Measurements from ENCODE around the gene FAM3D. TPM values are rescaled to one million over a fixed set of nuclear protein-coding genes. Genes with fewer than 3 reads are reported as not detected.
"Not testable (repeated sequence)": the region's sequence is repeated elsewhere in the genome, so short reads cannot be mapped to it uniquely, and the experiment has no call there.

The FAM3D gene
- total RNA-seq, 1 donor from 2014 or later, result 0.11 TPM

DNA sequence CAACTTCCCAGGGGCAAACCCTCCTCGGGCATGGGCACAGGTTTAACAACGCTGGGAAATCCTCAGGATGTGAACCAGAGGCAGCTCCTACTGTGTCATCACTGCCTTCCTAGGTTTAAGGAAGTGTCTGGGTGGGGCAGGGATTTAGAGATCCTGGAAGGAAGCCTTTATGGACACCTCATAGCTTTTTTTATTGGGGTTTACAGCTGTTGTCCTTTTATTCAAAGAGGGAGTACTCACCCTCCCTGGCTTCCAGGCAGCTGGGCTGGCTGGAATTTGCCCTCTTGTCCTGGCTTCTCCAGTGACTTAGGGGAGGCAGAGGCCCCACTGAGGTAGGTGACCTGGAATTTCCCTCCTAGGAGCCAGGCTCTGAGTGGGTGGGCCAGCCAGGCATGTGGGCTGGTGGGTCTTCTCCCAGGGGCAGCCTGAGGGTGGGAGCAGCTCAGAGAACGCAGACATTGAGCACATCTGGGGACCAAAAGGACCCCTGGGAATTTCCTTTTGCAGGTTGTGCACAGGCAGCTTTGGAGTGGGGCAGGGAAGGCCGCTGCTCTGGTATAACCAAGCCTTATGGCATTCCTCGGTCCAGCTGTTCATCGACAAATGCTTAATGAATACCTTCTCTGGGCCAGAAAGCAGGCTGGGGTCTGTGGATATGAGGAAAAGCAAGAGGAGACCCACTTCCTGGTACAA, 13.5 kb upstream of the FAM3D start:
- no peak overlapping the region for H3K4me3 ChIP-seq
- no peak overlapping the region for H3K4me3 Mint-ChIP-seq
- no peaks in the 10 kb centered on the region for H3K27me3 ChIP-seq
- no peak overlapping the region for H2AFZ ChIP-seq (replicated peaks)
- peaks cover 14% of the 10 kb centered on the region for H3K9me3 Mint-ChIP-seq
- peaks cover 14% of the 10 kb centered on the region for H3K27me3 Mint-ChIP-seq (ENCODE audit: insufficient read depth, low read depth)
- no peak overlapping the region for H3K4me2 ChIP-seq
- H3K79me2 ChIP-seq (ENCODE audit: low read depth), result no peaks in the 10 kb centered on the region
- no peaks in the 10 kb centered on the region for H4K20me1 ChIP-seq (ENCODE audit: low read depth)
- H3K27ac ChIP-seq, result no peak overlapping the region
- no peaks in the 10 kb centered on the region for H3K4me1 ChIP-seq
- no peak for TF ChIP-seq EZH2phosphoT487 (IDR thresholded peaks at IDR 0.05)
- TF ChIP-seq EZH2 (IDR thresholded peaks at IDR 0.05), result no peak
- TF ChIP-seq, protein P1, sequence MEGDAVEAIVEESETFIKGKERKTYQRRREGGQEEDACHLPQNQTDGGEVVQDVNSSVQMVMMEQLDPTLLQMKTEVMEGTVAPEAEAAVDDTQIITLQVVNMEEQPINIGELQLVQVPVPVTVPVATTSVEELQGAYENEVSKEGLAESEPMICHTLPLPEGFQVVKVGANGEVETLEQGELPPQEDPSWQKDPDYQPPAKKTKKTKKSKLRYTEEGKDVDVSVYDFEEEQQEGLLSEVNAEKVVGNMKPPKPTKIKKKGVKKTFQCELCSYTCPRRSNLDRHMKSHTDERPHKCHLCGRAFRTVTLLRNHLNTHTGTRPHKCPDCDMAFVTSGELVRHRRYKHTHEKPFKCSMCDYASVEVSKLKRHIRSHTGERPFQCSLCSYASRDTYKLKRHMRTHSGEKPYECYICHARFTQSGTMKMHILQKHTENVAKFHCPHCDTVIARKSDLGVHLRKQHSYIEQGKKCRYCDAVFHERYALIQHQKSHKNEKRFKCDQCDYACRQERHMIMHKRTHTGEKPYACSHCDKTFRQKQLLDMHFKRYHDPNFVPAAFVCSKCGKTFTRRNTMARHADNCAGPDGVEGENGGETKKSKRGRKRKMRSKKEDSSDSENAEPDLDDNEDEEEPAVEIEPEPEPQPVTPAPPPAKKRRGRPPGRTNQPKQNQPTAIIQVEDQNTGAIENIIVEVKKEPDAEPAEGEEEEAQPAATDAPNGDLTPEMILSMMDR (IDR thresholded peaks at IDR 0.05), result no peak
- H3K27ac Mint-ChIP-seq, result no peak overlapping the region
- no peak for DNase-seq (ENCODE audit: low spot score)
- H3K4me1 Mint-ChIP-seq, result no peaks in the 10 kb centered on the region
- no peaks in the 10 kb centered on the region for H3K9me3 ChIP-seq (ENCODE audit: low read depth)
- H3F3A ChIP-seq (ENCODE audit: low read depth), result no peaks in the 10 kb centered on the region
- no peak overlapping the region for H3K9ac ChIP-seq
- no peaks in the 10 kb centered on the region for H3K36me3 Mint-ChIP-seq
- H3K36me3 ChIP-seq, result no peaks in the 10 kb centered on the region

DNA sequence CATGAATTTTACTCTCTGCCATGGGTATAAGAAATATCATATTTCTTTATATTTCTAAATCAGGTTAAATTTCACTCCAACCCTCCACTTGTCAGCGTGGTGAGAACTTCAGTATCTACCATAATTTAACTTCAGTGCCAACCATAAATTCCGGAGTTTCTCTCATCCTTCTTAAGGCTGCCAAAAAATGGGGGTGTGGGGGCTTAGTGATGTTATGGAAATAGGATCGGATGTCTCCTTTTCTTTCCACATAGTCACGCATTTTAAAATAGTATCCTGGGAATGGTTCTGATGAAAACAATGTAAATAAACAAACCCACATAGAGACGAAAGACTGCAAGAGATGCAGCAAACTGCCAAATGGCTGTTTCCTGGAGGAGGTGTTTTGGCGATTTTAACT, 12.9 kb upstream of the FAM3D start:
- no peaks in the 10 kb centered on the region for H4K20me1 ChIP-seq (ENCODE audit: low read depth)
- TF ChIP-seq EZH2 (IDR thresholded peaks at IDR 0.05), result no peak
- TF ChIP-seq, protein P1 (IDR thresholded peaks at IDR 0.05), result no peak
- no peak for TF ChIP-seq EZH2phosphoT487 (IDR thresholded peaks at IDR 0.05)
- H3K9me3 ChIP-seq (ENCODE audit: low read depth), result no peaks in the 10 kb centered on the region
- no peaks in the 10 kb centered on the region for H3K27me3 ChIP-seq
- H3K4me3 Mint-ChIP-seq, result no peak overlapping the region
- peaks cover 14% of the 10 kb centered on the region for H3K9me3 Mint-ChIP-seq
- H3K4me3 ChIP-seq, result no peak overlapping the region
- no peaks in the 10 kb centered on the region for H3K4me1 ChIP-seq
- H3K27me3 Mint-ChIP-seq (ENCODE audit: insufficient read depth, low read depth), result peaks cover 14% of the 10 kb centered on the region
- no peaks in the 10 kb centered on the region for H3K36me3 ChIP-seq
- no peak overlapping the region for H2AFZ ChIP-seq (replicated peaks)
- H3F3A ChIP-seq (ENCODE audit: low read depth), result no peaks in the 10 kb centered on the region
- H3K4me1 Mint-ChIP-seq, result no peaks in the 10 kb centered on the region
- H3K79me2 ChIP-seq (ENCODE audit: low read depth), result no peaks in the 10 kb centered on the region
- no peak overlapping the region for H3K9ac ChIP-seq
- no peak overlapping the region for H3K27ac Mint-ChIP-seq
- no peak overlapping the region for H3K27ac ChIP-seq
- DNase-seq (ENCODE audit: low spot score), result no peak
- no peaks in the 10 kb centered on the region for H3K36me3 Mint-ChIP-seq
- H3K4me2 ChIP-seq, result no peak overlapping the region

DNA sequence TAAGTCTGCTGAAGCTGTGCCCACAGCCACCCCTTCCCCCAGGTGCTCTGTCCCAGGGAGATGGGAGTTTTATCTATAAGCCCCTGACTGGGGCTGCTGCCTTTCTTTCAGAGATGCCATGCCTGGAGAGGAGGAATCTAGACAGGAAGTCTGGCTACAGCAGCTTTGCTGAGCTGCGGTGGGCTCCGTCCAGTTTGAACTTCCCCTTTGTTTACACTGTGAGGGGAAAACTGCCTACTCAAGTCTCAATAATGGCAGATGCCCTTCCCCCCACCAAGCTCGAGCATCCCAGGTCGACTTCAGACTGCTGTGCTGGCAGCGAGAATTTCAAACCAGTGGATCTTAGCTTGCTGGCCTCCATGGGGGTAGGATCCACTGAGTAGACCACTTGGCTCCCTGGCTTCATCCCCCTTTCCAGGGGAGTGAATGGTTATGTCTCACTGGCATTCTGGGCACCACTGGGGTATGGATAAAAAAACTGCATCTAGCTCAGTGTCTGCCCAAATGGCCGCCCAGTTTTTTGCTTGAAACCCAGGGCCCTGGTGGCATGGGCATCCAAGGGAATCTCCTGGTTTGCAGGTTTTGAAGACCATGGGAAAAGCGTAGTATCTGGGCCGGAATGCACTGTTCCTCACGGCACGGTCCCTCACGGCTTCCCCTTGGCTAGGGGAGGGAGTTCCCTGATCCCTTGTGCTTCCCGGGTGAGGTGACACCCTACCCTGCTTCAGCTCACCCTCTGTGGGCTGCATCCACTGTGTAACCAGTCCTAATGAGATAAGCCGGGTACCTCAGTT, 11.8 kb upstream of the FAM3D start:
- H4K20me1 ChIP-seq (ENCODE audit: low read depth); H3K27ac ChIP-seq; H3K4me3 ChIP-seq; H3K27me3 ChIP-seq; H3K9me3 ChIP-seq (ENCODE audit: low read depth); H3K27ac Mint-ChIP-seq; DNase-seq (ENCODE audit: low spot score); H3F3A ChIP-seq (ENCODE audit: low read depth); H3K4me1 ChIP-seq; H3K27me3 Mint-ChIP-seq (ENCODE audit: insufficient read depth, low read depth); H3K9me3 Mint-ChIP-seq; H3K4me3 Mint-ChIP-seq; H3K36me3 Mint-ChIP-seq; H3K36me3 ChIP-seq; H3K4me2 ChIP-seq; H3K4me1 Mint-ChIP-seq; H3K9ac ChIP-seq; H2AFZ ChIP-seq (replicated peaks); H3K79me2 ChIP-seq (ENCODE audit: low read depth): not testable (repeated sequence)

DNA sequence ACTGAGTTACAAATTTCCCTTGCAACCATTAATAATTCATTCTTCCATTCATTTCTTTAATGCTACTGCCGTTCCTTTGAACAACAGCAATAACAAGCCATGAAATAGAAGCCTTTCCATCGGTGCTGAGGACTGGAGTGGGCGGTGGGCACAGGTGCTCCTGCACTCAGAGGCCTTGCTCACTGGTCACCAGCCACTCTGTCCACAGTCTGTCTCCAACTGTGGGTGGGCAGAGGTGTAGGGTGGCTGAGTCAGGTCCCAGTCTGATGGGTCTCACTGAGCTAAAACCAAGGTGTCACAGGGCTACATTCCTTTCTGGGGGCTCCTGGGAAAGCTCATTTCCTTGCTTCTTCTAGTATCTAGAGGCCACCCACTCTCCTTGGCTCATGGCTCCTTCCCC, 6.3 kb upstream of the FAM3D start:
- Mint-ChIP-seq H3K27ac (no peak overlapping the region), H3K4me1 (no peaks in the 10 kb centered on the region)

More for the DNA sequence above, 6.3 kb upstream of the FAM3D start:
- H3K4me3 Mint-ChIP-seq, result no peak overlapping the region
- no peak for DNase-seq (ENCODE audit: low spot score)
- peaks cover 8% of the 10 kb centered on the region for H3K9me3 Mint-ChIP-seq
- no peak overlapping the region for H3K9ac ChIP-seq
- TF ChIP-seq EZH2phosphoT487 (IDR thresholded peaks at IDR 0.05), result no peak
- TF ChIP-seq EZH2 (IDR thresholded peaks at IDR 0.05), result no peak
- TF ChIP-seq, protein P1 (IDR thresholded peaks at IDR 0.05), result no peak
- no peaks in the 10 kb centered on the region for H3K9me3 ChIP-seq (ENCODE audit: low read depth)
- no peaks in the 10 kb centered on the region for H3K4me1 ChIP-seq
- no peaks in the 10 kb centered on the region for H3K27me3 ChIP-seq
- no peaks in the 10 kb centered on the region for H3K27me3 Mint-ChIP-seq (ENCODE audit: insufficient read depth, low read depth)
- H3K4me3 ChIP-seq, result no peak overlapping the region
- no peaks in the 10 kb centered on the region for H3K79me2 ChIP-seq (ENCODE audit: low read depth)
- no peaks in the 10 kb centered on the region for H4K20me1 ChIP-seq (ENCODE audit: low read depth)
- no peak overlapping the region for H3K4me2 ChIP-seq
- no peaks in the 10 kb centered on the region for H3K36me3 ChIP-seq
- no peaks in the 10 kb centered on the region for H3F3A ChIP-seq (ENCODE audit: low read depth)
- no peaks in the 10 kb centered on the region for H3K36me3 Mint-ChIP-seq
- H3K27ac ChIP-seq, result no peak overlapping the region
- H2AFZ ChIP-seq (replicated peaks), result no peak overlapping the region
